HT1080 (cell line): ENCODE measurements around the gene BCR. TPM values are rescaled to one million over a fixed set of nuclear protein-coding genes. Genes with fewer than 3 reads are reported as not detected.
A peak's percentile ranks its signal among the peaks of the same experiment; 100 is the strongest.
"Not testable (repeated sequence)": the region's sequence is repeated elsewhere in the genome, so short reads cannot be mapped to it uniquely, and the experiment has no call there.

ENCODE experiments used
- DNase-seq: peaks from one replicate; pipeline ENCODE4 v3.0.0-alpha.2; 2015; ENCODE audit warnings: low read depth
- polyA plus RNA-seq, 2 experiments: library from polyadenylated mRNA; depleted of rRNA; stranded (reverse); fragments of >200 nt; gene quantifications; 2 replicates each; pipeline ENCODE4 v1.2.3, GENCODE V29; 2015
- total RNA-seq: library from RNA; depleted of rRNA; stranded (reverse); fragments of >200 nt; shearing (Covaris generic); gene quantifications from 2 replicates; pipeline ENCODE4 v1.2.3, GENCODE V29; 2014; rRNA removed

BCR gene
- 26.5 and 28.9 TPM in 2 replicates for total RNA-seq
- 10.1 and 15.0 TPM in 2 replicates for polyA plus RNA-seq (2015; cell fraction: cytosol; rRNA removed)
- polyA plus RNA-seq (2015; cell fraction: nucleus; rRNA removed): 19.8 and 26.4 TPM in 2 replicates

- peak; percentile 36 for DNase-seq
These were observed at the start of gene BCR for GRCh38 chr22:23180301-23180892. Gene BCR (plus strand): TSS chr22:23180509. CDS start chr22:23180961, 452 bp downstream.

DNA sequence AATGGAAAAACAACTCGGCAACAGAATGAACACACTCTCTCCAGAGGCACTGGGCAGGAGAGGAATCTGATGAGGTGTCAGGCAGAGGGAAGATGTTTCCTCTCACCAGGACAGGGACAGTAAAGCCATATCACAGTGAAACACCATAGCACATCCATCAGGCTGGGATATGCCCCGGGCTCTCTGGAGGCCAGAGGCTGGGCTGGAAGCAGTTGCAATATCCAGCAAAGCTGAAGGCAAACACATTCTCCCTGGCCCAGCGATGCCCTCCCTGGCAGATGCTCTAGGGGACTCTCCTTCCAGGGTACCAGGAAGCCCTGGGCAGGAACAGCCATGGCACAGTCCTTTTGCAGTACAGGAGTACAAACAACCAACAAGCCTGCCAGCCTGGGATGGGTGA is 49.6 kb upstream of the BCR start:
- DNase-seq: no peak

- DNase-seq: no peak
These were observed 48.4 kb upstream of the BCR start for GRCh38 chr22:23131931-23132330.

DNA sequence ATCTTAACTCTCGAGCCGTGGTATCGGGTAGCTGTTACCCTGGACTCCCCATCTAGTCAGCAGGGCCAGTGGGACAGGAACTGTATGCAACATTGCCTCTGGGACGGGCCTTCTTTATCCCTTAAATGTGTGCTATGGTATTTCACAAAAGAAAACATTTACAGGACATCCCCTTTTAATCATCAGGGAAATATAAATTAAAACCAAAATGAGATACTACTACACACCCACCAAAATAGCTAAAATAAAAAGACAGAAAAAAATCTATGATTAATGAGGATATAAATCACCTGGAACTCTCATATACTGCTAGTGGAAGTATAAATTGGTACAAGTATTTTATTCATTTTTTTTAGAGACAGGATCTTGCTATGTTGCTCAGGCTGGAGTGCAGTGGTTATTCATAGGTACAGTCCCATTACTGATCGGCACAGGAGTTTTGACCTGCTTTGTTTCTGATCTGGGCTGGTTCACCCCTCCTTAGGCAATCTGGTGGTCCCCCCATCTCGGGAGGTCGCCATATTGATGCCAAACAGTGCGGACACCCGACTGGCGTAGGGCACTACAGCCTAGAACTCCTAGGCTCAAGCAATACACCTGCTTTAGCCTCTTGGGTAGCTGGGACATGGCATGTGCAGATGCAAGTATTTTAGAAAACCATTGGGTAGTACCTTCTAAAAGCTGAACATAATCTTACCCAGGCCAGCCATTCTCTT is 47.8 kb upstream of the BCR start:
- no peak for DNase-seq

DNA sequence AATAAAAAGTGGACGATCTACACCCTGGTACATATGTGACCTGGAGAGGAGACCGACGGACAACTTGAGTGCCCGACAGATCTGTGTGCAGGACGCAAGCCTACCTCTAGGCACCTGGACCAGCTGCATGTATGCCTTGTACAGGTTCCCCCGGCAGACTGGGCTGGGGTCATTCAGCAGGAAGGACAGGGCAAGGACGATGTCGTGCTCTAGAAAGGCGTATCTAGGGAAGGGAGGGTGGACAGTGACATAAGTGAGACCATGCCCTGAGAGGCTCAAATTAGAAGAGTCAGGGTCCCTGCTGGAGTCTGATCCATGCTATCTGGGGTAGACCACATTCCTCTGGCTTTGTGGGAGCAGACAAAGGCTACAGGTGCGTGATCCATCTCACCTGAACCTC is 46.4 kb upstream of the BCR start:
- no peak for DNase-seq

DNA sequence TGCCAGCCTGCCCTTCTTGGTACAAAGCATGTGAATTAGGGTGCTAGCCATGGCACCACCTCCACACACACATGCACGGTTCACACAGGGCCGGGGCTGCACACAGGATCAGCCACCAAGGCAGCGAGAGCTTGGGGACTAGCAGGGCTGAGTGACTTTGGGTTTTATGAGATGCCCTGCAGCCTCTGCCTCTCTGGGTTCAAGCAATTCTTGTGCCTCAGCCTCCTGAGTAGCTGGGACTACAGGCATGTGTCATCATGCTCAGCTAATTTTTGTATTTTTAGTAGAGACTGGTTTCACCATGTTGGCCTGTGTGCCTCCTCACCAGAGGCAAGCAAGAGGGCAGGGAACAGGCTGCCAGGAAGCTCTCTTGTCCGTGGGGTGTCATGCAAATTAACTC is 43.3 kb upstream of the BCR start:
- not testable (repeated sequence) for DNase-seq

DNA sequence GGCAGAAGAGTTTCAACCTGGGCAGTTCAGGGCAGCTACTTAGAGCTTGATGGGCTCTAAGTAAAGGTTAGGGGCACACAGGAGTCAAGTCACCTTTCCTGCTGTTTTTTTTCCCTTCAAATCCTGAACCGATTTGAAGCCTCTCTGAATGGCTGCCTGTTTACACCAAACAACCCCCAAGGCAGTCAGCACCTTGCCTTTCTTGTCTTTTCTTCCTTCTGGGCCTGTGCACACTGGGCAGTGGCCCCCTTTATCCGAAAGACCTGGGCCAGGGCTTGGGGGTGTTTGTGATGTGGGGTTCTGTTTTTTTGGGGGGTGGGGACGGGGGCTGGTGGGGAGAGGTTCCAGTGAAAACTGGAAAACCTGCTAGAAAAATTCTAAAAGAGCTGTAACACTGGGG is 42.8 kb upstream of the BCR start:
- DNase-seq: no peak

GRCh38 chr22:23137905-23138561 is 42.3 kb upstream of the BCR start:
- DNase-seq: peak; percentile 21

DNA sequence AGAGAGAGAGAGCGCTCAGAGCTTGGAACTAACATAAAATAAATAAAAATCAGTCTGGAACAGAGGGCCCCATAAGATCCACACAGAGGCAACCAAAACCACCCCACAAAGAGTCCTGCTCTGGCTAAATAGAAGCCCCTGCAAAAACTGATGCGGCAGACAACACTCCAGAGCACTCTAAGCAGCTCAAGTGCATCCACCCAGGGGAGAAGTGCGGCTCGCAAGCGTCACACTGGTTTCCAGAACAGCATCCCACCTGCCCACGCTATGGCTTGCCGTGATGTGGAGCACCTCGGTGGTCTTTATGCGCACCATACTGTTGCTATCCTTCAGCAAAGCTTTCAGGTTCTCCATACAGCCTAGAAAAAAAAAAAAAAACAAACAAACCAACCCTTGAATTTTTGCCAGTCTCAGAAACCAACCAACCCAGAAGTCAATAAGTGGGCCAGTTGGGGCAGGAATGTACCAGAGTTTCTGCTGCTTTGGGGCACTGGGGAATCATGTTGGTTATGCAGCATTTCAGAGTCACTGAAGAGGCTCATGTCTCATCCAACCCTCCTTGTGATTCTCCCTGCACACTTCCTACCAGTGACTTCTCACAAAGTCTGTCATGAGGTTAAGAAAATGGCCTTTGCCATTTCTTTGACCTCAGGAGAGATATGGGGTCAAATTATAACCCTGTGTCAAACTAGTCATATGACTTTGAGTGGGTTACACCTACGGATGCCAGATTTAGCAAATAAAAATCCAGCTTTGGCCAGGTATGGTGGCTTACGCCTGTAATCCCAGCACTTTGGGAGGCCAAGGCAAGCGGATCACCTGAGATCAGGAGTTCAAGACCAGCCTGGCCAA is 41.5 kb upstream of the BCR start:
- no peak for DNase-seq

GRCh38 chr22:23140385-23140784 is 39.9 kb upstream of the BCR start:
- DNase-seq: no peak

DNA sequence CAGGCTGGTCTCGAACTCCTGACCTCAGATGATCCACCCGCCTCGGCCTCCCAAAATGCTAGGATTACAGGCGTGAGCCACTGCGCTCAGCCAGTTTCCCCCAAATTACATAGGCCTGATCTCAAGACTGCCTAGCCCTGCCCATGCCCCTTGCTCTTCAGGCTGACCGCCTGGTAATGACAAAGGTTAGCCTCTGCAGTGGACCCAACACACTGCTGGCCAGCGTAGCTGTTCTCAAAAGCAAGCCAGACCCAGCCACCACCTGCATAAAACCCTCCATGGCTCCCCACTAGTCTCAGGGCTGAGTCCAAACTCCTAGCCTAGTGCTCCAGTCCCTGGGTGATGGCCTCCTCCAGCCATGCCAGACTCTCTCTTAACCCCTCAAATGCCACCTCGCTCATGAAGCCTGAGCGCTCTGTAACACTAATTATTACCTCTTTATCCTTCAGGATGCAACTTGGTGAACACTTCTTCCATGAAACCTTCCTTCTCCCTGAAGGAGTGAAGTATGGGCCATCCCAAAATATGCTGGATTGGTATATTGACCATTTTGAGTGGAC is 37.7 kb upstream of the BCR start:
- DNase-seq: no peak

GRCh38 chr22:23143119-23143518 is 37.2 kb upstream of the BCR start:
- DNase-seq: no peak

GRCh38 chr22:23144432-23144831 is 35.9 kb upstream of the BCR start:
- DNase-seq: no peak

DNA sequence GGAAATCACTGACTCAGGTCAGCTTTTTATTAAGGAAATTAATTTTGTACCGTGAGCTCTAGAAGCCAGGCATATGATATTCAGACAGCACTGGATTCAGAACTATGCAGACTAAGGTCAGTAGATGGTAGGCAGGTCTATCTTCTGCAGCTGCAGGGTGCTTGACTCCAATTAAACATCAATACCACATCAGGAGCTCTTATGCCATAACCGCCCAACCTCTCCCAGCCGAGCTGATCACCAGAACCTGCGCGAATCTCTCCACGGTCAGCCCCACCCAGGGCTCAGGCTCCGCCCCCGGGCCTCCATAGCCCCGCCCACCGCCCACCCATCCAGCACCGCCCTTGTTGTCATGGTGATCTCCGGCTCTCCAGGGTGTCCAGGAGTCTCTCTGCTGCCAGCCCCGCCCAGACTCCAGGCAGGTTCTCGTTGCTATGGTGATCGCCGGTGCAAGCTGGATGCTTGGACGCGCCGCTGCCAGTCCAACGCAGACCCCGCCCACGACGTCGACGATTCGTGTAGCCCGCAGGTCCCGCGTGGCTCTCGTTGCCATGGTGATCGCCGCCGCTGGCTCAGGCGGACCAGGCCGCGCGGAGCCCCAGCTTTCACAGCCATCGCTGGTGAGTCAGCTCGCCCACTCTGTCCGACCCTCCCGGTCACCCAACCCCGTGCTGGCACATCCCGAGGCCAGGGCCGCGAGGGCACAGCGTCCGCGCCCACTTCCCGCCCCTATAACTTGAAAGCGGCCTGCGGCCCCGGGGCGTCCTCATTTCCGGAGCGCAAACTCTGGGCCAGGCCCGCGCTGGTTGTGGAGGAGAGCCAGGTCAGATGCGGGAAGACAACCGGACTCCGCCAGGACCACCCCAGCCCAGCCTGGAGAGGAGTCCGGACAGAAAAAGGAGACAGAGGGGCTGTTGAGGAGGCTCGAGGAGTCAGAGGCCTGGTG is 35.1 kb upstream of the BCR start, which contains the start of gene RAB36:
RAB36 (plus strand) TSS at position 546 of the 946 bp plus-strand sequence. CDS start 1,140 bp downstream, outside the sequence.
- DNase-seq: peak; percentile 98

DNA sequence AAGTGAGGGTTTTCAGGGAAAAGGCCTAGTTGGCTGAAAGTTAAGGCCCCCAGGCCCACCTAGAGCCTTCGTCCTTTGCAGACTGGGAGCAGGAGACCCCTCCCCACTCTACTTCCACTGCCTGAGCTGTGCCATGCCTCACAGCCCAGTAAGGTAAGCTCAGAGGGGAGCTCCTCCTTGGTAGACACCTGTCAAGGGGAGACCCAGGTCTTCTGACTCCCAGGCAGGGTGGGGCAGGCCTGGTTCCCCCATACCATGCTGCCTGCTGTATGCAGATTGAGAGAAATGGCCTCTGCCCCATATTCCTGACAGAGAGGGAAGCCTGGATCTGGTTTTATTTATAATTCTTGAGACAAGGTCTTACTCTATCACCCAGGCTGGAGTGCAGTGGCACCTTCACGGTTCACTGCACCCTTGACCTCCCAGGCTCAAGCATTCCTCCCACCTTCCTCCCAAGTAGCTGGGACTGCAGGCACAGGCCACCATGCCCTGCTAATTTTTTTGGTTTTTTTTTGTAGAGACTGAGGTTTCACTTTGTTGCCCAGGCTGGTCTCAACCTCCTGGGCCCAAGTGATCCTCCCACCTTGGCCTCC is 34.3 kb upstream of the BCR start:
- DNase-seq: no peak

GRCh38 chr22:23146478-23147205 is 33.7 kb upstream of the BCR start:
- no peak for DNase-seq

DNA sequence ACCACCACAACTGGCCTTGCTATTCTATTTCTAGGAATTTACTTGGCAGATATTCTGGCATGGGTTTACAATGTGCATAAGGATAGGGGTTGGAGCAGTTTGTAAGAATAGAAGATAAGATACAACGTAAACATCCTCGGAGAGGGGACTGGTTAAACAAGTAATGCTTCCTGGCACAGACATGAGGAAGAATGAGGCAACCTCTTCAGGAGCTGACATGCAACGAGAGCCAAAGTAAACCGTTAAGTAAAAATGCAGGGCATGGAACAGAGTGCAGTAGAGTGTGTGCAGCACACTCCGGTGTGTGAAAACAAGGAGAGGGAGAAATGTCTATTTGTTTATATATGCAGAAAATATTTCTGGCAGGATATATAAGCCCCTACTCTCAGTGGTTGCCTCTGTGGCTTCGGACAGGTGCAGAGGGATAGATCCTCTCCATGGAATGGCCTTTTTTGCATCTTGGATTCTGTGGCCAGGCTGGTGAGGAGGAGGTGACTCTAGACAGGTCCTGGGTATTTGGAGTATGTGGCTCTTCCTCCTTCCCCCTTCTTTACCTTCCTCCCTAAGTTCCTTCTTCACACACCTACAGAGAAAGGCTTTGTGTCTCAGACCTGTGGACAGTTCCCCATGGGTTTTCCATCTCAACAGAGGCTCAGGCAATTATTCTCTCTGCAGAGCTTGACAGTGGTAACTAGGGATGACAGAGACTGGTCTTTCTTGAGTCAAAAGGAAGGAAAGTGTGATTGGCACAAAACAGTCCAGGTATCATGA is 32.5 kb upstream of the BCR start:
- DNase-seq: no peak

- no peak for DNase-seq
These were observed 30.5 kb upstream of the BCR start for GRCh38 chr22:23149743-23150238.
